ENCODE data around the gene MDP1. TPM values are rescaled to one million over a fixed set of nuclear protein-coding genes. Genes with fewer than 3 reads are reported as not detected.
"Not testable (repeated sequence)": the region's sequence is repeated elsewhere in the genome, so short reads cannot be mapped to it uniquely, and the experiment has no call there.

Gene MDP1
- total RNA-seq, 1 donor from 2014 or later: 13.8 TPM

DNA sequence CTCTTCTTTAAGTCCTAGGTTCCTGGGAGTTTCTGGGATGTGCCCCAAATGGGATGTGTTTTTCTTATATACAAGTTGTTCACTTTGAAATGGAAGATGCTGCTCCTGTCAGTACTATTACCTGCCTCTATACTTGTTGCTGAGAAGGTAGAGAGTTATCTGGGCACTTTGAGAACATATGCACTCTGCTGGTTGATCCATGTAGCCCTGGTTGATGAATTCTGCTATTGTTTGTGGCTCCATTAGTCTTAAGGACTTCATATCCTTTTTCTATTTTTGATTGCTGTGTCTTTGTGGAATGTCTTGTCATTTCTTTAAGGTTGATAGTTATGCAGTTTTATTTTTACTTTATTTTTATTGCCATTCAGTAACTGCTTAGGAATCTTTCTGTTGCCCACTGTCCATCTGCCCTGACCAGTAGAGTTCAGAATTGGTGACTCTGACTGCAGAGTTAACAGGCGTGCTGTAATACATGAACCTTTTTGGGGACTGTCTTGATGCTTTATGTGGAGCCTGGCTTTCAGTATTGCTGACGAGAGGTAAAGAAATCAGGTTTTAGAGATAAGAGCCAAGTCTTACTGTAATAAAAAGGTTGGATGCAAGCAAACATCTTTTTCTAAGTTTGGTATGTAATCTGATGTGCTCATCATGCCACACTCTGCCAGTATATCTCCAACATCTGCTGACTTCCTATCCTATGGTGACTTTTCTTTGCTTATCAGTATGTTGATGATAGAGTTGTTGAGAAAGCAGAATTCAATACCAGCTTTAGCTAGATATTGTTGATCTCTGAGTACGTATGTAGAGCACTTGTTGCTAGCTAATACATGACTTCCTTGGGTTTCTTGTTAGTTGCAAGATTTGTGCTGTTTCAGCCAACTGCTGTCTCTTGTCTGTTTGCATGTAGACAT lies 18.5 kb upstream of the MDP1 start:
- ATAC-seq: no peak
- no peak for DNase-seq (ENCODE audit: low spot score)
- intact Hi-C loops (cut with DNase I): no loop called here

DNA sequence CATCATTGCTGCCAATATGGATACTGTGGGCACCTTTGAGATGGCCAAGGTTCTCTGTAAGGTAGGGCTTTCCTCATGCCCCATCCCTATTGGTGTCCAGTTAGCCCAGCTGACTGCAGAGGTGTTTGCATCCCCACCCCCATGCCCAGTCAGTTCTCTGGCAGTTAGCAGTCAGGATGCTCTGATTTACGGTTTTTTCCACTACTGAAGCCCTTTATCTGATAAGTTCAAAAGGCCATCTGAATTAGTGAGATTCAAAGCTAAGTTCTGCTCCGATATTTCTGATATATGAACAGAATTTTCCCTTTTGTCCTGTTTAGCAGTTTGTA lies 17.6 kb upstream of the MDP1 start:
- DNase-seq (ENCODE audit: low spot score) (no peak), ATAC-seq (no peak)
- intact Hi-C loops (cut with DNase I): no loop called here

GRCh38 chr14:24232645-24233537 lies 17.0 kb upstream of the MDP1 start, which contains the start of gene GMPR2:
Gene GMPR2, plus strand, starts transcription at chr14:24232929. Its CDS starts 325 bp downstream, at chr14:24233254.
- ATAC-seq (peak; percentile 77), DNase-seq (ENCODE audit: low spot score) (no peak)
- intact Hi-C loops (cut with DNase I): no loop called here

DNA sequence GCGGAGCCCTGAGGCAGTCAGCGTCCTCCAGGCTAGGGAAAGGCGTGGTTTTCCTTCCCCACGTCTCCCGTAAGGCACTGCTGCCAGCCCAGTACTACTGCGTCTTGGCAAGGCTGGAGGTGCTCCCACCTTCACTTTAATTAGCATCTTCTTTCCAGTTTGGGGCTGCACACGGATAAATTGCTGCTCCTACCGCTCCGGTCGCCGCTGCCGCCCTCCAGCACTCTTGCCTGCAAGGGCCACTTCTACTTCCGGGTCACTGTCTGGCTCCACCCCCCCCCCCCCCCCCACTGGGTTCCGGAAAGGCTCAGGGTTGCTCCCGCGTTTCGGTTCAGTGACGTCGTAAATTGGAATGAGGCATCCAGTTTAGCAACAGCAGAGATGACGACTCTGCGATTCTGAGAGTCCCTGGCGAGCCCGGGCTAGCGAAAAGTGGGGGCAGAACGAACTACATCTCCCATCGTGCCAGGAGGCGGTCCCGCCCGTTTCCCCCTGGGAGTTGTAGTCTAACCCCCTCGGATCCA lies 16.3 kb upstream of the MDP1 start, which contains the start of gene NEDD8:
NEDD8 (minus strand) TSS at position 247 of the 524 bp plus-strand sequence; CDS start at position 147, 100 bp downstream.
- intact Hi-C loops (cut with DNase I): no loop called here
- DNase-seq (ENCODE audit: low spot score) (peak; percentile 96), ATAC-seq (peak; percentile 95)

DNA sequence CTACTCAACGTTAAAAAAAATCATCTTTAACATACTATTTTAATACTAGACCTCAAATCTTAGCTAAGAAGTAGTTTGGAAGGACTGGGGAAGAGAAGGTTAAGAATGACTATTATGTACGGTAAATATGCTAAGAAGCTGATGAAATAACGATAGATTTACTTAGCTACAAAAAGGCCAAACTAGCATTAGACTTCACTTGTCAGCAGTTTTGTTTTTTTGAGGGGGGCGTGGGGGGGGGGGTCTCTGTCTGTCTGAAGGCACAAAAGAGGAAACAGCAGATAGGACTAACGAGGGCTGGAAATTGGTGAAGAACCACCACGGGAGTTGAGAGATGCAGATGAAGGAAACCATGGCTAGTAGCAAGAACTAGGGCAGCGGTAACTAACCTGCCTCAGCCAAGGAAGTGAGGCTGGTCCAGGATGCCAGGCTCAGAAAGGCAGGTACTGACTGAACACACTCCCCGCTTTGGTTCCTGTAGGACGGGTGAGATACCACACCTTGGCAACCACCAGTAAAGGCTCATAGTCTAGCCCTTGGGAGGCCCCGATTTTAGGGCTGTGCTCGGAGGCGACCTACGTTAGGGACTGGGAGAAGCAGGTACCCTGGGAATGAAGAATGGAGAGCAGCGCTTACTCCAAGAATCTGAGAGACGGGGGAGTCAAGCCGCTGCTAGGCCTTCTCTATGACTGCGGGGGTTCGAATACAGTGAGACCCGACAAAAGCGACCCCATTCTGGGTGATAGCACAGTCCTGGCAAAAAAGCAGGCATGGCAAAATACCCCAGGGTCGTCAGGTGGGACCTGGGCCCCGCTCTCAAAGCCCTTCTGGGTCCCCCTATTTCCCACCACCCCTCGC lies 15.6 kb upstream of the MDP1 start:
- DNase-seq (ENCODE audit: low spot score): no peak
- no peak for ATAC-seq
- intact Hi-C loops (cut with DNase I): no loop called here

GRCh38 chr14:24228902-24229301 lies 13.0 kb upstream of the MDP1 start:
- ATAC-seq (no peak), DNase-seq (ENCODE audit: low spot score) (no peak)

DNA sequence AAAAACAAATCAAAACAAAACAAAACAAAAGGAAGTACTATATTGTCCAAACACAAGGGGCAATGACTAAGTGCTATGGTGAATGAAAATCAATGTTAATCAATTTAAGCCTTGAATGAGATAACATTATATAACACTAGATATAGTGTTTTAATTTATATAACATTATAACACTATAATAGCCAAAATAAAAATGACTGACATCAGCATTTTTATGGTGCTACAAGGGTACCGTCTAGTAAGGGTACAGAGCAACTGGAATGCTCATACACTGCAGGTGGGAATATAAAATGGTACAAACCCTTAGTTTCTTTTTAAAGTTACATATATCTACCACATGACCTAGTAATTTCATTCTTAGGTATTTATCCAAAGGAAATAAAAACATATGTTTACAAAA lies 10.6 kb upstream of the MDP1 start:
- ATAC-seq (no peak), DNase-seq (ENCODE audit: low spot score) (no peak)
- intact Hi-C loops (cut with DNase I): no loop called here

More at GRCh38 chr14:24228902-24229301, 13.0 kb upstream of the MDP1 start:
- intact Hi-C loops (cut with DNase I): no loop called here

GRCh38 chr14:24224618-24225071 lies 8.8 kb upstream of the MDP1 start:
- no peak for ATAC-seq
- intact Hi-C loops (cut with DNase I): no loop called here
- DNase-seq (ENCODE audit: low spot score): no peak

- DNase-seq (ENCODE audit: low spot score); intact Hi-C loops (cut with DNase I); ATAC-seq: not testable (repeated sequence)
Observed at GRCh38 chr14:24222987-24223386, 7.1 kb upstream of the MDP1 start.

GRCh38 chr14:24219521-24219920 lies 3.7 kb upstream of the MDP1 start:
- ATAC-seq (no peak), DNase-seq (ENCODE audit: low spot score) (no peak)
- intact Hi-C loops (cut with DNase I): no loop called here

- ATAC-seq (no peak), DNase-seq (ENCODE audit: low spot score) (no peak)
- intact Hi-C loops (cut with DNase I): no loop called here
Observed at GRCh38 chr14:24219080-24219479, 3.2 kb upstream of the MDP1 start.

GRCh38 chr14:24216876-24217275 lies 1.0 kb upstream of the MDP1 start:
- DNase-seq (ENCODE audit: low spot score); intact Hi-C loops (cut with DNase I); ATAC-seq: not testable (repeated sequence)

DNA sequence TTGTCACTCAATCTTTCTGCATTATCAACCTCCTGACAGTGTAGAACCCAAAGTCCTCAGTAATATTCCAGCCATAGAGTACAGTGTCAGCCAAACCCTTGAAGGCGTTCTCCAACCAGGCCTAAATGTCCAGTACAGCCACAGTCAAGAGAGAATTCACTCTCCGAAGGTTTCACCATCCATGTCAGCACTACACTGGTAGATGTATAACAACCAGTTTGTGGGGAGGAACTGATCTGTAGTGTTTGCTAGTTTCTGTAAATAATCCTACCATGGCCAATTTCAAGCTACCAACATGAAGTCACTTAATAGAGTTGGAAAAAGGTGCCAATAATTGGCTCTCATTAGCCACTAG lies 456 bp upstream of the MDP1 start:
- intact Hi-C loops (cut with DNase I): no loop called here
- DNase-seq (ENCODE audit: low spot score): no peak
- no peak for ATAC-seq

GRCh38 chr14:24213866-24214662 lies 1.8 kb downstream of the MDP1 start:
- ATAC-seq (no peak), DNase-seq (ENCODE audit: low spot score) (no peak)
- intact Hi-C loops (cut with DNase I): no loop called here

GRCh38 chr14:24212924-24213865 lies 2.7 kb downstream of the MDP1 start, which contains the start of gene CHMP4A:
Gene CHMP4A, minus strand, starts transcription at chr14:24213488. Its CDS starts 49 bp downstream, at chr14:24213439.
- ATAC-seq (peak; percentile 95), DNase-seq (ENCODE audit: low spot score) (peak; percentile 95)
- intact Hi-C loops (cut with DNase I): no loop called here

DNA sequence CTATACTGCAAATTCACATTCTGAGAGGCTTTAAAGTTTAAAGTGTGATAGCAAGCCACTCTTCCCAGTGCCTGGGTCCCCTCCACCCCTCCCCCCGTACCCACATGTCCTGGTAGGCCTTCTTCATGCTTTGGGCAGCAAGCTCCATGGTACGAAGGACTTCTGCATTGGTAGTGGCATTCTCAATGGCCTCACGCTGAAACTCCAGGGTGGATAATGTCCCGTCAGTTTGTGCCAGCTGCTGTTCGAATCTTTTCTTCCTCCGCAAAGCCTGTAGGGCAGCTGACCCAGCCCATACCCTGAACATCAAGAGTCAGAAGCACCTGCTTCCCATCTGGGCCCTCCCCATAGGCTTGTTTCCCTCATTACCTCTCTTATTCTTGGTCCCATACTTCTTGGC lies 4.6 kb downstream of the MDP1 start:
- no peak for DNase-seq (ENCODE audit: low spot score)
- intact Hi-C loops (cut with DNase I): no loop called here

GRCh38 chr14:24207625-24208024 lies 8.2 kb downstream of the MDP1 start:
- ATAC-seq (no peak), DNase-seq (ENCODE audit: low spot score) (no peak)
- intact Hi-C loops (cut with DNase I): no loop called here

More for the DNA sequence above, 4.6 kb downstream of the MDP1 start:
- no peak for ATAC-seq
